ENCODE results near the gene CRB2.

GRCh38 chr9:123342247-123342646 lies 13.8 kb upstream of the CRB2 start:
- TF ChIP-seq, protein P1, sequence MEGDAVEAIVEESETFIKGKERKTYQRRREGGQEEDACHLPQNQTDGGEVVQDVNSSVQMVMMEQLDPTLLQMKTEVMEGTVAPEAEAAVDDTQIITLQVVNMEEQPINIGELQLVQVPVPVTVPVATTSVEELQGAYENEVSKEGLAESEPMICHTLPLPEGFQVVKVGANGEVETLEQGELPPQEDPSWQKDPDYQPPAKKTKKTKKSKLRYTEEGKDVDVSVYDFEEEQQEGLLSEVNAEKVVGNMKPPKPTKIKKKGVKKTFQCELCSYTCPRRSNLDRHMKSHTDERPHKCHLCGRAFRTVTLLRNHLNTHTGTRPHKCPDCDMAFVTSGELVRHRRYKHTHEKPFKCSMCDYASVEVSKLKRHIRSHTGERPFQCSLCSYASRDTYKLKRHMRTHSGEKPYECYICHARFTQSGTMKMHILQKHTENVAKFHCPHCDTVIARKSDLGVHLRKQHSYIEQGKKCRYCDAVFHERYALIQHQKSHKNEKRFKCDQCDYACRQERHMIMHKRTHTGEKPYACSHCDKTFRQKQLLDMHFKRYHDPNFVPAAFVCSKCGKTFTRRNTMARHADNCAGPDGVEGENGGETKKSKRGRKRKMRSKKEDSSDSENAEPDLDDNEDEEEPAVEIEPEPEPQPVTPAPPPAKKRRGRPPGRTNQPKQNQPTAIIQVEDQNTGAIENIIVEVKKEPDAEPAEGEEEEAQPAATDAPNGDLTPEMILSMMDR (IDR thresholded peaks at IDR 0.05 in 2 of 3, conservative IDR thresholded peaks at IDR 0.05 in 1 of 3; ENCODE audit: borderline replicate concordance in 1 of 3, insufficient read depth in 1 of 3, low read depth in 2 of 3, low read length in 2 of 3), result no peak
- TF ChIP-seq, protein P2, sequence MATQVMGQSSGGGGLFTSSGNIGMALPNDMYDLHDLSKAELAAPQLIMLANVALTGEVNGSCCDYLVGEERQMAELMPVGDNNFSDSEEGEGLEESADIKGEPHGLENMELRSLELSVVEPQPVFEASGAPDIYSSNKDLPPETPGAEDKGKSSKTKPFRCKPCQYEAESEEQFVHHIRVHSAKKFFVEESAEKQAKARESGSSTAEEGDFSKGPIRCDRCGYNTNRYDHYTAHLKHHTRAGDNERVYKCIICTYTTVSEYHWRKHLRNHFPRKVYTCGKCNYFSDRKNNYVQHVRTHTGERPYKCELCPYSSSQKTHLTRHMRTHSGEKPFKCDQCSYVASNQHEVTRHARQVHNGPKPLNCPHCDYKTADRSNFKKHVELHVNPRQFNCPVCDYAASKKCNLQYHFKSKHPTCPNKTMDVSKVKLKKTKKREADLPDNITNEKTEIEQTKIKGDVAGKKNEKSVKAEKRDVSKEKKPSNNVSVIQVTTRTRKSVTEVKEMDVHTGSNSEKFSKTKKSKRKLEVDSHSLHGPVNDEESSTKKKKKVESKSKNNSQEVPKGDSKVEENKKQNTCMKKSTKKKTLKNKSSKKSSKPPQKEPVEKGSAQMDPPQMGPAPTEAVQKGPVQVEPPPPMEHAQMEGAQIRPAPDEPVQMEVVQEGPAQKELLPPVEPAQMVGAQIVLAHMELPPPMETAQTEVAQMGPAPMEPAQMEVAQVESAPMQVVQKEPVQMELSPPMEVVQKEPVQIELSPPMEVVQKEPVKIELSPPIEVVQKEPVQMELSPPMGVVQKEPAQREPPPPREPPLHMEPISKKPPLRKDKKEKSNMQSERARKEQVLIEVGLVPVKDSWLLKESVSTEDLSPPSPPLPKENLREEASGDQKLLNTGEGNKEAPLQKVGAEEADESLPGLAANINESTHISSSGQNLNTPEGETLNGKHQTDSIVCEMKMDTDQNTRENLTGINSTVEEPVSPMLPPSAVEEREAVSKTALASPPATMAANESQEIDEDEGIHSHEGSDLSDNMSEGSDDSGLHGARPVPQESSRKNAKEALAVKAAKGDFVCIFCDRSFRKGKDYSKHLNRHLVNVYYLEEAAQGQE (IDR thresholded peaks at IDR 0.05; ENCODE audit: low read depth), result no peak
- TF ChIP-seq EGR1 (IDR thresholded peaks at IDR 0.05; ENCODE audit: low read depth), result no peak
- TF ChIP-seq POLR2A (IDR thresholded peaks at IDR 0.05; ENCODE audit: borderline replicate concordance, extremely low read depth, insufficient read depth, insufficient read length), result no peak
- no peak for TF ChIP-seq ELF1 (IDR thresholded peaks at IDR 0.05; ENCODE audit: borderline replicate concordance, low read depth)
- no peak for TF ChIP-seq SP1 (IDR thresholded peaks at IDR 0.05; ENCODE audit: low read depth)
- TF ChIP-seq YY1 (IDR thresholded peaks at IDR 0.05; ENCODE audit: extremely low read depth, insufficient replicate concordance, low read depth, low read length), result no peak
- TF ChIP-seq EZH2 (IDR thresholded peaks at IDR 0.05), result no peak
- TF ChIP-seq EZH2phosphoT487 (IDR thresholded peaks at IDR 0.05; ENCODE audit: borderline replicate concordance), result no peak
